HEK293T (cell line): ENCODE data around the gene YBEY.

Experiments used
- CTCF ChIA-PET: fragments of 350-600 bp; formaldehyde crosslinking; extraction: SDS; loops from one replicate; lab custom pipeline; 2021; ENCODE audit warnings: antibody characterized with exemption, inconsistent platforms; lab: Yijun Ruan, JAX
- POLR2A ChIA-PET: fragments of 350-600 bp; formaldehyde crosslinking; extraction: SDS; loops from one replicate; lab custom pipeline; 2020; ENCODE audit warnings: antibody characterized with exemption, inconsistent platforms; lab: Yijun Ruan, JAX
- DNase-seq: peaks from one replicate; pipeline ENCODE4 v3.0.0; 2012; ENCODE audit warnings: mixed read lengths; ENCODE audit errors: extremely low spot score
- ARNT ChIP-seq: fragments of 450-650 bp; IDR thresholded peaks from 2 replicates; pipeline ENCODE4 v1.6.1; 2017; ENCODE audit warnings: mild to moderate bottlenecking
- BHLHE40 ChIP-seq: fragments of 450-650 bp; IDR thresholded peaks from 2 replicates; pipeline ENCODE4 v1.6.1; 2016; ENCODE audit warnings: mild to moderate bottlenecking, moderate library complexity, borderline replicate concordance
- CTBP1 ChIP-seq: fragments of 450-650 bp; IDR thresholded peaks from 2 replicates; pipeline ENCODE4 v1.6.1; 2016; ENCODE audit warnings: borderline replicate concordance
- ELF4 ChIP-seq: fragments of 450-650 bp; IDR thresholded peaks from 2 replicates; pipeline ENCODE4 v1.6.1; 2017; ENCODE audit warnings: antibody characterized with exemption
- FOXA1 ChIP-seq: fragments of 450-650 bp; IDR thresholded peaks from 2 replicates; pipeline ENCODE4 v1.6.1; 2016; ENCODE audit warnings: mild to moderate bottlenecking
- FOXK2 ChIP-seq: fragments of 450-650 bp; IDR thresholded peaks from 2 replicates; pipeline ENCODE4 v1.6.1; 2016; ENCODE audit warnings: mild to moderate bottlenecking
- FOXM1 ChIP-seq: fragments of 450-650 bp; IDR thresholded peaks from 2 replicates; pipeline ENCODE4 v1.6.1; 2017; ENCODE audit warnings: mild to moderate bottlenecking, borderline replicate concordance
- HDGF ChIP-seq: fragments of 450-650 bp; IDR thresholded peaks from 2 replicates; pipeline ENCODE4 v1.6.1; 2017; ENCODE audit warnings: antibody characterized with exemption, borderline replicate concordance
- L3MBTL2 ChIP-seq: fragments of 450-650 bp; conservative IDR thresholded peaks from 2 replicates; pipeline ENCODE4 v1.6.1; 2016; ENCODE audit warnings: mild to moderate bottlenecking
- LEF1 ChIP-seq: fragments of 450-650 bp; IDR thresholded peaks from 2 replicates; pipeline ENCODE4 v1.6.1; 2017; ENCODE audit warnings: mild to moderate bottlenecking, borderline replicate concordance
- NFRKB ChIP-seq: fragments of 450-650 bp; IDR thresholded peaks from 2 replicates; pipeline ENCODE4 v1.6.1; 2016; ENCODE audit warnings: mild to moderate bottlenecking, moderate library complexity
- SP1 ChIP-seq: fragments of 450-650 bp; IDR thresholded peaks from 2 replicates; pipeline ENCODE4 v1.6.1; 2017
- SUZ12 ChIP-seq: fragments of 450-650 bp; IDR thresholded peaks from 2 replicates; pipeline ENCODE4 v1.6.1; 2016; ENCODE audit warnings: mild to moderate bottlenecking
- TARDBP ChIP-seq: fragments of 450-650 bp; IDR thresholded peaks from 2 replicates; pipeline ENCODE4 v1.6.1; 2016
- ZNF384 ChIP-seq: fragments of 450-650 bp; IDR thresholded peaks from 2 replicates; pipeline ENCODE4 v1.6.1; 2016
- TF ChIP-seq, protein P1 (sequence below): fragments of 450-650 bp; IDR thresholded peaks from 2 replicates; pipeline ENCODE4 v1.6.1; 2016

Gene YBEY

DNA sequence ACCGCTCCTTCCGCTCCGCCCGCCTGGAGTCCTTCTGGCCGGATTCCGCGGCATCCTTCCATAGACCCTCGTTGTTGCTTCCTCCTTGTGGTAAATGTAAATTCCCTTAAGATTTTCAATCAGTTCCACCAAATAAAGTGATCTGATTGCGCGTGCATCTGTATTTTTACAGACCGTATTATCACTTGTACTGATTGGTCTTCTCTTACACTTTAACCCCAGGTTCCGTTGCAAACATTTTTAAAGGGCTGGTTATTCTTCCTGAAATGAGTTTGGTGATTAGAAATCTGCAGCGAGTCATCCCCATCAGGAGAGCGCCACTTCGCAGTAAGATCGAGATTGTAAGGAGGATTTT lies 483 bp downstream of the YBEY start:
- CTCF ChIA-PET, result no interaction called here
- DNase-seq, result no peak
- POLR2A ChIA-PET, result interaction anchor here (0.9 to 2.9 kb wide), 6 partner anchors 11 to 314 kb away, joined by 3 to 9 read pairs (median 3); partner anchors contain the start of gene C21orf58
- TF ChIP-seq L3MBTL2 (peak; percentile 24; the same call in 1 of the 2 replicates), CTBP1 (peak; percentile 25; the same call in 1 of the 2 replicates), ELF4 (no peak)

DNA sequence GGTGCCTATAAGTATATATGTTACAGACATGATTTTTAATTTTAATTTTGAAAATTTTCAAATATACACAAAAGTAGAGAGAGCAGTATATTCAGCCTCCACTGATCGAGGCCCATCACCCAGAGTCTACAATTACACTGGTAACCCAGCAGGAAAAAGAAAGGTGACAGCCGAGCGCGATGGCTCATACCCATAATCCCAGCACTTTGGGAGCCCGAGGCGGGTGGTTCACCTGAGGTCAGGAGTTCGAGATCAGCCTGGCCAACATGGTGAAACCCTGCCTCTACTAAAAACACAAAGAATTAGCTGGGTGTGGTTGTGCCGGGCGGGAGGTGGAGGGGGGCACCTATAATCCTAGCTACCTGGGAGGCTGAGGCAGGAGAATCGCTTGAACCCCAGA lies 1.4 kb downstream of the YBEY start:
- TF ChIP-seq SUZ12 (no peak), ZNF384 (no peak), TARDBP (no peak), FOXA1 (no peak), LEF1 (no peak), CTBP1 (no peak), SP1 (no peak), ARNT (no peak), HDGF (no peak), NFRKB (no peak), FOXK2 (no peak)
- TF ChIP-seq, protein P1, sequence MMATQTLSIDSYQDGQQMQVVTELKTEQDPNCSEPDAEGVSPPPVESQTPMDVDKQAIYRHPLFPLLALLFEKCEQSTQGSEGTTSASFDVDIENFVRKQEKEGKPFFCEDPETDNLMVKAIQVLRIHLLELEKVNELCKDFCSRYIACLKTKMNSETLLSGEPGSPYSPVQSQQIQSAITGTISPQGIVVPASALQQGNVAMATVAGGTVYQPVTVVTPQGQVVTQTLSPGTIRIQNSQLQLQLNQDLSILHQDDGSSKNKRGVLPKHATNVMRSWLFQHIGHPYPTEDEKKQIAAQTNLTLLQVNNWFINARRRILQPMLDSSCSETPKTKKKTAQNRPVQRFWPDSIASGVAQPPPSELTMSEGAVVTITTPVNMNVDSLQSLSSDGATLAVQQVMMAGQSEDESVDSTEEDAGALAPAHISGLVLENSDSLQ, result no peak
- ChIA-PET POLR2A (no interaction called here), CTCF (no interaction called here)
- DNase-seq, result no peak

DNA sequence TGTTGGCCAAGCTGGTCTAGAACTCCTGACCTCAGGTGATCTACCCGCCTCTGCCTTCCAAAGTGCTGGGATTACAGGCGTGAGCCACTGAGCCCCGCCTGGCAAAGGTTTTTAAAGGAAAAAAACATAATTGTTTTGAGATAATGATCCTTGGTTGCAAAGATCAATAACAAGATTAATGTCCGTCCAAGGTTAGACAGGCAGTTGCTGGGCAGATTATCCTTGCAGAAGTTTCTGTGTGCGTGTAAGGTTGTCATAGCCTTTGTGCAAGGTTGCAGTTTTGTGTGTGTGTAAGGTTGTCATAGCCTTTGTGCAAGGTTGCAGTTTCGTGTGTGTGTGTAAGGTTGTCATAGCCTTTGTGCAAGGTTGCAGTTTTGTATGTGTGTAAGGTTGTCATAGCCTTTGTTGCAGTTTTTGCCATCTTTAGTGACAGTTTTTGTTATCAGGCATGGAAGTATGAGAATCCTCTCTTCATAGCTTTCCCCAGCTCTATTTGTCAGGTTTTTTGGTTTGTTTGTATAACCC lies 3.6 kb downstream of the YBEY start:
- ChIA-PET CTCF (no interaction called here), POLR2A (interaction anchor here (1.0 kb wide), 1 partner anchor 33 kb away, joined by 4 read pairs; no protein-coding TSS in a partner anchor)
- TF ChIP-seq FOXM1 (no peak), TARDBP (no peak), ZNF384 (no peak), SP1 (no peak), ELF4 (no peak), NFRKB (no peak), FOXA1 (no peak), LEF1 (no peak), CTBP1 (no peak), BHLHE40 (no peak), L3MBTL2 (no peak), ARNT (no peak), SUZ12 (no peak), HDGF (no peak)
- TF ChIP-seq, protein P1, result no peak
- no peak for DNase-seq

DNA sequence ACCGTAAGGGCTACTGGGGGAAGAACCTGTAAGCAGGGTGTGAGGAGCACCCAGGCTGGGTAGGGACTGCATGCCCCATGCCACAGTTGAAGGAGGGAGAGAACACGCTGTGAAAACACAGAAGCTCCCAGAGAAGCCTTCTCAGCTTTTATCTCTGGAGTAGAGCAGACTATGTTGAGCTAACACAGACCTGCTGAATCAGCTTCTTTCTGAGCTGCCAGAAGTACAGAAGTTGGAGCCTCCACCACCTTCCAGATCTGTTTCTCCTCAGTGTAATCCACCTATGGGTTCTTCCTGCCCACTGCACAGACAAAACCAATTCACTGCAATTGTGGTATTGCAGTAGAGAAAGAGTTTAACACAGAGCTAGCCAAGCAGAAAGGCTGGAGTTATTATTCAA lies 5.4 kb downstream of the YBEY start:
- ChIA-PET CTCF (no interaction called here), POLR2A (no interaction called here)
- DNase-seq, result no peak
- TF ChIP-seq TARDBP, result no peak
- TF ChIP-seq ELF4, result no peak
- no peak for TF ChIP-seq NFRKB

DNA sequence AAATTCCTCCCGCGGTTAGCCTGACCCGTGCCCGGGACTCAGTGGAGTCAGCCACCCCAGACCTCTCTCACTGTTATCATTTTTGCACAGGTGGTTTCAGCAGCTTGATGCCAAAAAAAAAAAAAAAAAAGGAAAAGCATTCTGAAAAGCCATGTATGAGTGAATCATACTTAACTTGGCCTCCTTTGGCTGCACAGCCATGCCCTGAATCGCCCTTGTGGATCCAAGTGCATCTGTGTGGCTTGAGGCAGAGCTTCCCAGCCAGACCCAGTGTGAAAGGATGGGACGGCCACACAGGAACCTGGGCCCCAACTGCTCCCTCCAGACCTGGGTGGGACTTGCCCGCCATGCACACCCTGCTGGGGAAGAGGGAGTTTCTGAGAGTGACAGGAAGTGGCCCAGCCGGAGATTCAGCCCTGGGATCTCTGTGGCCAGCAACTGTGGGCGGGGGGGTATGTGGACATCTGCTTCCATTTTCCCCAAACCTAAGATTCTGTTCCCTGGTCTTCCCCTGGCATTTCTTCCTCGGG lies 8.6 kb downstream of the YBEY start:
- POLR2A ChIA-PET, result no interaction called here
- CTCF ChIA-PET, result no interaction called here
- DNase-seq, result peak; percentile 6
- TF ChIP-seq ARNT (no peak), SP1 (no peak), LEF1 (no peak), L3MBTL2 (no peak), FOXK2 (no peak), CTBP1 (no peak), NFRKB (no peak)

DNA sequence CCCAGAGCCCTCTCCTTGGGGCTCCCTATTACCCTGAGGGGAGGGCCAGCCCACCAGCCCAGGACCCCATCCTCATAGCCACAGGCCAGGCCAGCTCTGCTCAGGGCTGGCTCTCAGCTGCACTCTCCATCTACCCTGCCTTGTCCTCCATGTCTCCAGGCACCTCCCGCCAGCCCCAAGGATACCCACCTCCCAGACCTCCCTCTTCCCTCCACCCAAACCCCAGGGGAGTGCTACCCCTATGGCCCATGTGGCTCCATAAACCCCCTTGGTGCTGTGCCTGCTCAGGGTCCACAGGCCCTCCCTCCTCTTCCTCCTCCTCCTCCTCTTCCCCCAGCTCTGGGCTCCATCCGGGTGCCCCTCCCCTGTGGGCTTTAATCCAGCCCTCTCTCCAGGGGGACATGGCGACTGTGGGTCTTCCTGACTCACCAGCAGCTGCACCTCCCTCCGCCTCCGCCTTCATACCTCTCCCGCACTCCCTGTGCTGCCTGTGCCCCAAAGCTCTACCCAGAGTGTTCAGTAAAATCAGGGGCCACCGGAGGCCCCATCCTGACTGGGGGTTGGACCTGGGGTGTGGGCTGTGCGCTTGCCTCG lies 9.1 kb downstream of the YBEY start:
- no peak for TF ChIP-seq LEF1
- no peak for TF ChIP-seq L3MBTL2
- no peak for TF ChIP-seq TARDBP
- no peak for TF ChIP-seq ZNF384
- no peak for TF ChIP-seq ELF4
- POLR2A ChIA-PET, result no interaction called here
- CTCF ChIA-PET, result no interaction called here
- peak; percentile 6 for DNase-seq

DNA sequence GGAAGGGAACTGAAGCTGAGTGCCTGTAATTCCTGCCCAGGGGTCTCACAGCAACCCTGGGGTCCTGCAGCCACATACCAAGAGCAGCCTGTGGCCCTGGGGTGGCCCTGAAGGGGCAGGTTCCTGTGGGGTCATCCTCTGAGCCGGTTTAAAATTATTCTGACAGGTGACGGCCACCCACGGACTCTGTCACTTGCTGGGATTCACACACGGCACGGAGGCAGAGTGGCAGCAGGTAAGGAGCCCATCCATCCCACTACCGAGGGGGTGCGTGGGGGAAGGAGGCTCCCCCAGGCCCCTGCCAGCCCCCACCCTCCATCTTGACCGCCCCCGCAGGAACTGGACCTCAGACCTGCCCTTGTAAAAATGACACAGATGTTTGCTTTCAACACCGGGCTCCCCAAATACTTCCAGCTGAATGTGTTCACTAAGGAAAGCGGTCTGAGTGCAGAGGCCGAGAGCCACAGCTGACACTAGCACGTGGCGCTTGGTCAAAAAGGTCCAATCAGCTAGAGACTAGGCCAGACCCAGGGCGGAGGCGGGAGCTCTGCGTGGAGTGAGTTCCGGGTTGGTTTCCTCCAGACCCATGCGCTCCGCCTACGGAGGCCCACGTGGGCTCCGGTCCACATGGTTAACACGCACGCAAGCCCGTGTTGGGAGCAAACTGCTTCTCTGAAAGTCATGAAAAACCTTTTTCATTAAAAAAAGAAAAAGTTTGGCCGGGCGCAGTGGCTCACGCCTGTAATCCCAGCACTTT lies 10.0 kb downstream of the YBEY start:
- TF ChIP-seq ARNT, result no peak
- no peak for TF ChIP-seq HDGF
- no peak for TF ChIP-seq BHLHE40
- TF ChIP-seq SUZ12, result no peak
- no peak for TF ChIP-seq SP1
- TF ChIP-seq TARDBP, result no peak
- TF ChIP-seq, protein P1, result no peak
- no peak for TF ChIP-seq FOXM1
- no peak for TF ChIP-seq ELF4
- no peak for TF ChIP-seq FOXK2
- TF ChIP-seq CTBP1, result no peak
- TF ChIP-seq NFRKB, result no peak
- TF ChIP-seq FOXA1, result no peak
- TF ChIP-seq ZNF384, result no peak
- TF ChIP-seq LEF1, result no peak
- no peak for TF ChIP-seq L3MBTL2
- POLR2A ChIA-PET, result no interaction called here
- peak; percentile 12 for DNase-seq
- CTCF ChIA-PET, result no interaction called here
